K562 (cell line): ENCODE measurements around the gene STK32C. TPM values are rescaled to one million over a fixed set of nuclear protein-coding genes. Genes with fewer than 3 reads are reported as not detected.

Experiments
- CBX2 ChIP-seq: fragments of 200-600 bp; sonication (generic); IDR thresholded peaks from one replicate; pipeline ENCODE4 v1.6.1; 2012; ENCODE audit warnings: mild to moderate bottlenecking, low read length, inconsistent platforms; ENCODE audit not compliant: insufficient read depth, poor library complexity, severe bottlenecking
- CEBPB ChIP-seq: fragments of 450-650 bp; IDR thresholded peaks from 2 replicates; pipeline ENCODE4 v1.6.1; 2016; ENCODE audit warnings: missing genetic modification characterization, missing compliant biosample characterization
- GATAD2B ChIP-seq: fragments of 450-650 bp; IDR thresholded peaks from 2 replicates; pipeline ENCODE4 v1.6.1; 2017; ENCODE audit warnings: mild to moderate bottlenecking, borderline replicate concordance
- HOXB6 ChIP-seq: fragments of 250-450 bp; sonication (Bioruptor Pico); IDR thresholded peaks from 2 replicates; pipeline ENCODE4 v1.5.1; 2022; ENCODE audit warnings: mild to moderate bottlenecking, borderline replicate concordance
- JUN ChIP-seq, 2 experiments: sonication (generic) in 1 of 2; formaldehyde crosslinking in 1 of 2; IDR thresholded peaks; 2 replicates each; pipeline versions ENCODE4 v1.6.1 to v1.8.0; 2012 to 2022; ENCODE audit warnings: borderline replicate concordance in 2 of 2, mild to moderate bottlenecking in 2 of 2, improper control_type of control experiment in 1 of 2, low read depth in 1 of 2, low read length in 1 of 2, missing genetic modification reagents in 1 of 2
- PRDM10 ChIP-seq: fragments of 450-650 bp; IDR thresholded peaks from 2 replicates; pipeline ENCODE4 v1.6.1; 2018; ENCODE audit not compliant: partially characterized antibody
- ZFP30 ChIP-seq: fragments of 250-450 bp; sonication (Bioruptor Pico); IDR thresholded peaks from 2 replicates; pipeline ENCODE4 v1.8.0; 2022; ENCODE audit warnings: moderate library complexity, mild to moderate bottlenecking, inconsistent platforms, borderline replicate concordance
- ZFP36 ChIP-seq: fragments of 150-350 bp; IDR thresholded peaks from 2 replicates; pipeline ENCODE4 v1.6.1; 2018; ENCODE audit warnings: low read length, low read depth; ENCODE audit not compliant: partially characterized antibody
- ZNF3 ChIP-seq: fragments of 250-450 bp; sonication (Bioruptor Pico); IDR thresholded peaks from 2 replicates; pipeline ENCODE4 v1.5.0; 2021; ENCODE audit warnings: mild to moderate bottlenecking, moderate library complexity
- ZNF316 ChIP-seq: fragments of 450-650 bp; IDR thresholded peaks from 2 replicates; pipeline ENCODE4 v1.6.1; 2016
- polyA plus RNA-seq, 8 experiments: library from polyadenylated mRNA; depleted of rRNA in 4 of 8; stranded (reverse) in 5 of 8; unstranded in 3 of 8; fragments of >200 nt; fragmentation: Nextera tagmentation in 2 of 8; fragmentation: Illumina TruSeq in 1 of 8; extraction: Ambion mirVana in 2 of 8; extraction: Trizol in 1 of 8; gene quantifications; 2 replicates each; pipeline versions ENCODE4 v1.2.1 to v1.2.3, GENCODE V29; 2011 to 2014; ENCODE audit warnings: inconsistent platforms in 1 of 8, missing spikeins in 1 of 8
- total RNA-seq, 7 experiments: library from RNA; depleted of rRNA in 6 of 7; stranded (reverse); fragments of >200 nt in 6 of 7; fragmentation: Illumina TruSeq in 2 of 7; extraction: Trizol in 2 of 7; gene quantifications; 2 replicates each; pipeline versions ENCODE4 v1.2.1 to v1.2.3, GENCODE V29; 2011 to 2021; ENCODE audit warnings: low replicate concordance in 1 of 7

STK32C gene
- total and polyA plus RNA-seq, 9 of the 15 experiments (the other 6 are each of a cell fraction or from before 2014, with no cell fraction given), result 1.5 to 20.9 (median 6.5) TPM

GRCh38 chr10:132322586-132323048, 14.9 kb upstream of the STK32C start (continued):
- TF ChIP-seq PRDM10 (peak; percentile 96), JUN (IDR thresholded peaks at IDR 0.05; ENCODE audit: borderline replicate concordance, low read depth, low read length) (no peak), JUN (CRISPR knock-in tag; IDR thresholded peaks at IDR 0.05; ENCODE audit: borderline replicate concordance) (no peak), ZNF3 (CRISPR knock-in tag) (no peak), CBX2 (no peak), CEBPB (tag) (peak; percentile 91), GATAD2B (no peak), ZFP30 (CRISPR knock-in tag) (no peak), ZNF316 (no peak), ZFP36 (no peak), HOXB6 (CRISPR knock-in tag) (no peak)
- TF ChIP-seq, all 486 proteins: peak for 5
